ENCODE measurements around the gene TCF7L2. TPM values are rescaled to one million over a fixed set of nuclear protein-coding genes. Genes with fewer than 3 reads are reported as not detected.

Gene TCF7L2
- total RNA-seq (2021; ENCODE audit: unreplicated experiment), result 45.2 TPM
- 78.7 TPM for polyA plus RNA-seq (2012; ENCODE audit: insufficient read length)
- percentile 98 among the genes with signal in this experiment for Bru-seq, nascent RNA
- percentile 89 among the genes with signal in this experiment for BruChase-seq, experiment 1, labeled RNA remaining after a 2-hour chase
- percentile 90 among the genes with signal in this experiment for BruChase-seq, experiment 2, labeled RNA remaining after a 6-hour chase
- long read RNA-seq, partial matches to known transcripts, result 22 of 47 reads
- long read RNA-seq, other reads (novel, unspliced or antisense), result 24 of 47 reads

DNA sequence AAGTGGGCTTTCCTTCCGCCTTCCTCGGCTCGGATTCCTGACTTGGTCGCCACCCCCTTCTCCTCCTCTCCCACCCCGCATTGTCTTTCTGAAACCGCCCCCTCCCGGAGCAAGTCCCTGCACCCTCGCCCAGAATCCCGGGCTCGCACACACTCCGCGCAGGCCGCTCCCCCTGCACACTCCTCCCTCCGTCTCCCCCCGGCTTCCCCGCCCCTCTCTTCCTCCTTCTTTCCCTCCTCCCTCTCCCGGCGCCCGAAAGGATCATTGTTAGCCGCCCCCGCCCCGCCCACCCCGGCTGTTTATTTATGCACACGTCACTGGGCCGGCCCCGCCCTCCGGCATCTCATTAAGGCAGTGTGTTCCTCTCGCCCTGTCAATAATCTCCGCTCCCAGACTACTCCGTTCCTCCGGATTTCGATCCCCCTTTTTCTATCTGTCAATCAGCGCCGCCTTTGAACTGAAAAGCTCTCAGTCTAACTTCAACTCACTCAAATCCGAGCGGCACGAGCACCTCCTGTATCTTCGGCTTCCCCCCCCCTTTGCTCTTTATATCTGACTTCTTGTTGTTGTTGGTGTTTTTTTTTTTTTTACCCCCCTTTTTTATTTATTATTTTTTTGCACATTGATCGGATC, at the start of gene TCF7L2:
Gene TCF7L2 (plus strand): TSS at position 373 of the 633 bp plus-strand sequence. CDS start 510 bp downstream, outside the sequence.
- Histone ChIP-seq H3K9me3 (ENCODE audit: control insufficient read depth, insufficient read depth, low read depth, low read length) (no peaks in the 10 kb centered on the region), H3K27ac (ENCODE audit: low read length) (peak within 1 kb of the TSS; percentile 97), H3K36me3 (ENCODE audit: control insufficient read depth, insufficient read depth, low read length) (peaks cover 22% of the 10 kb centered on the region), H3K27me3 (ENCODE audit: control insufficient read depth, insufficient read depth, low read length) (no peaks in the 10 kb centered on the region), H3K4me1 (ENCODE audit: control insufficient read depth, insufficient read depth, low read length) (peaks cover 17% of the 10 kb centered on the region), H3K4me3 (ENCODE audit: low read depth in 2 of 2, low read length in 2 of 2) (peak within 1 kb of the TSS; percentile 85 to 90)
- BruUV-seq (replicated peaks), result no TSS peak
- peak; percentile 82 for ATAC-seq
- DNase-seq (ENCODE audit: low read depth, low spot score), result peak; percentile 89
- POLR2A ChIA-PET, result interaction anchor here (0.6 to 0.8 kb wide), 3 partner anchors 225 to 309 kb away, joined by 10 to 12 read pairs (median 10); no protein-coding TSS in a partner anchor
- CTCF ChIA-PET, result interaction anchor here (0.6 kb wide), 1 partner anchor 137 kb away, joined by 6 read pairs; no protein-coding TSS in a partner anchor
- intact Hi-C loops (cut with micrococcal nuclease; ENCODE audit: unreplicated experiment) (loop anchor here (5.0 to 10.0 kb wide), 4 partner anchors 107 to 475 kb away; no protein-coding TSS in a partner anchor), in situ Hi-C loops (cut with HindIII; ENCODE audit: low pct_unique_long_range_greater_than_20kb, low sequenced_read_pairs) (no loop called here)
- TF ChIP-seq, protein P1, sequence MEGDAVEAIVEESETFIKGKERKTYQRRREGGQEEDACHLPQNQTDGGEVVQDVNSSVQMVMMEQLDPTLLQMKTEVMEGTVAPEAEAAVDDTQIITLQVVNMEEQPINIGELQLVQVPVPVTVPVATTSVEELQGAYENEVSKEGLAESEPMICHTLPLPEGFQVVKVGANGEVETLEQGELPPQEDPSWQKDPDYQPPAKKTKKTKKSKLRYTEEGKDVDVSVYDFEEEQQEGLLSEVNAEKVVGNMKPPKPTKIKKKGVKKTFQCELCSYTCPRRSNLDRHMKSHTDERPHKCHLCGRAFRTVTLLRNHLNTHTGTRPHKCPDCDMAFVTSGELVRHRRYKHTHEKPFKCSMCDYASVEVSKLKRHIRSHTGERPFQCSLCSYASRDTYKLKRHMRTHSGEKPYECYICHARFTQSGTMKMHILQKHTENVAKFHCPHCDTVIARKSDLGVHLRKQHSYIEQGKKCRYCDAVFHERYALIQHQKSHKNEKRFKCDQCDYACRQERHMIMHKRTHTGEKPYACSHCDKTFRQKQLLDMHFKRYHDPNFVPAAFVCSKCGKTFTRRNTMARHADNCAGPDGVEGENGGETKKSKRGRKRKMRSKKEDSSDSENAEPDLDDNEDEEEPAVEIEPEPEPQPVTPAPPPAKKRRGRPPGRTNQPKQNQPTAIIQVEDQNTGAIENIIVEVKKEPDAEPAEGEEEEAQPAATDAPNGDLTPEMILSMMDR (IDR thresholded peaks at IDR 0.05), result no peak
- TF ChIP-seq TCF7L2 (IDR thresholded peaks at IDR 0.05; ENCODE audit: low read depth, low read length) (peak; percentile 98), POLR2AphosphoS5 (IDR thresholded peaks at IDR 0.05; ENCODE audit: low read depth, low read length) (peak; percentile 73), SIN3A (IDR thresholded peaks at IDR 0.05; ENCODE audit: borderline replicate concordance, insufficient read depth, low read depth, low read length) (peak; percentile 68; the same call in 1 of the 2 replicates)
- TF ChIP-seq, protein P2, sequence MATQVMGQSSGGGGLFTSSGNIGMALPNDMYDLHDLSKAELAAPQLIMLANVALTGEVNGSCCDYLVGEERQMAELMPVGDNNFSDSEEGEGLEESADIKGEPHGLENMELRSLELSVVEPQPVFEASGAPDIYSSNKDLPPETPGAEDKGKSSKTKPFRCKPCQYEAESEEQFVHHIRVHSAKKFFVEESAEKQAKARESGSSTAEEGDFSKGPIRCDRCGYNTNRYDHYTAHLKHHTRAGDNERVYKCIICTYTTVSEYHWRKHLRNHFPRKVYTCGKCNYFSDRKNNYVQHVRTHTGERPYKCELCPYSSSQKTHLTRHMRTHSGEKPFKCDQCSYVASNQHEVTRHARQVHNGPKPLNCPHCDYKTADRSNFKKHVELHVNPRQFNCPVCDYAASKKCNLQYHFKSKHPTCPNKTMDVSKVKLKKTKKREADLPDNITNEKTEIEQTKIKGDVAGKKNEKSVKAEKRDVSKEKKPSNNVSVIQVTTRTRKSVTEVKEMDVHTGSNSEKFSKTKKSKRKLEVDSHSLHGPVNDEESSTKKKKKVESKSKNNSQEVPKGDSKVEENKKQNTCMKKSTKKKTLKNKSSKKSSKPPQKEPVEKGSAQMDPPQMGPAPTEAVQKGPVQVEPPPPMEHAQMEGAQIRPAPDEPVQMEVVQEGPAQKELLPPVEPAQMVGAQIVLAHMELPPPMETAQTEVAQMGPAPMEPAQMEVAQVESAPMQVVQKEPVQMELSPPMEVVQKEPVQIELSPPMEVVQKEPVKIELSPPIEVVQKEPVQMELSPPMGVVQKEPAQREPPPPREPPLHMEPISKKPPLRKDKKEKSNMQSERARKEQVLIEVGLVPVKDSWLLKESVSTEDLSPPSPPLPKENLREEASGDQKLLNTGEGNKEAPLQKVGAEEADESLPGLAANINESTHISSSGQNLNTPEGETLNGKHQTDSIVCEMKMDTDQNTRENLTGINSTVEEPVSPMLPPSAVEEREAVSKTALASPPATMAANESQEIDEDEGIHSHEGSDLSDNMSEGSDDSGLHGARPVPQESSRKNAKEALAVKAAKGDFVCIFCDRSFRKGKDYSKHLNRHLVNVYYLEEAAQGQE (IDR thresholded peaks at IDR 0.05; ENCODE audit: insufficient read depth in 1 of 2, low read depth in 2 of 2, low read length in 1 of 2), result no peak

DNA sequence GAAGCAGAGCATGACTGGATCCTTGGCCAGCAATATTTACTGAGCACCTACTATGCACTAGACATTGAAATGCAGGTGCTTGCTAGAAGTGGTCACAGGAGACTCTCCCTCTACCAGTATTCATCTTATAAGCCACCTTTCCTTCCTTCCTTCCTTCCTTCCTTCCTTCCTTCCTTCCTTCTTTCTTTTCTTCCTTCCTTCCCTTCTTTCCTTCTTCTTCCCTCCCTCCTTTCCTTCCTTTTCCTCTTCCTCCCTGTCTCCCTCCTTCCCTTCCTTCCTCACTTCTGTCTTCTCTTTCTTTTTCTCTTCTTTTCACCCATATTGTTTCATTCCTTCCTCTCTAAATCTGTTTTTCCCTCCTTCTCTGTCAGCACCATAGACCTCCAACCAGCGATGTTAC, 47.3 kb upstream of the TCF7L2 start:
- intact Hi-C loops (cut with micrococcal nuclease; ENCODE audit: unreplicated experiment), result no loop called here
- TF ChIP-seq POLR2AphosphoS5 (IDR thresholded peaks at IDR 0.05; ENCODE audit: low read depth, low read length) (no peak), SIN3A (IDR thresholded peaks at IDR 0.05; ENCODE audit: borderline replicate concordance, insufficient read depth, low read depth, low read length) (no peak), TCF7L2 (IDR thresholded peaks at IDR 0.05; ENCODE audit: low read depth, low read length) (no peak)
- TF ChIP-seq, protein P1 (IDR thresholded peaks at IDR 0.05), result no peak
- TF ChIP-seq, protein P2 (IDR thresholded peaks at IDR 0.05; ENCODE audit: insufficient read depth in 1 of 2, low read depth in 2 of 2, low read length in 1 of 2), result no peak
- CTCF ChIA-PET, result no interaction called here

More for the DNA sequence above, 47.3 kb upstream of the TCF7L2 start:
- H3K4me3 ChIP-seq (ENCODE audit: low read depth in 2 of 2, low read length in 2 of 2), result no peak overlapping the region
- H3K4me1 ChIP-seq (ENCODE audit: control insufficient read depth, insufficient read depth, low read length), result no peaks in the 10 kb centered on the region
- POLR2A ChIA-PET, result no interaction called here
- no peak overlapping the region for H3K27ac ChIP-seq (ENCODE audit: low read length)
- DNase-seq (ENCODE audit: low read depth, low spot score), result no peak
- in situ Hi-C loops (cut with HindIII; ENCODE audit: low pct_unique_long_range_greater_than_20kb, low sequenced_read_pairs), result no loop called here
- no peaks in the 10 kb centered on the region for H3K27me3 ChIP-seq (ENCODE audit: control insufficient read depth, insufficient read depth, low read length)
- H3K36me3 ChIP-seq (ENCODE audit: control insufficient read depth, insufficient read depth, low read length), result no peaks in the 10 kb centered on the region
- no peaks in the 10 kb centered on the region for H3K9me3 ChIP-seq (ENCODE audit: control insufficient read depth, insufficient read depth, low read depth, low read length)
- ATAC-seq, result no peak
- BruUV-seq (replicated peaks), result no TSS peak
